GM12892 (cell line): ENCODE data around the gene RPL11.

Experiments used
- POLR2A ChIP-seq: IDR thresholded peaks from 2 replicates; pipeline ENCODE4 v1.6.1; 2011; ENCODE audit warnings: low read depth, low read length, control low read depth
- POLR2AphosphoS5 ChIP-seq: IDR thresholded peaks from 2 replicates; pipeline ENCODE4 v1.6.1; 2011; ENCODE audit warnings: low read depth, low read length, control low read depth
- TAF1 ChIP-seq: IDR thresholded peaks from 2 replicates; pipeline ENCODE4 v1.6.1; 2011; ENCODE audit warnings: low read depth, mild to moderate bottlenecking, control low read depth, low read length, borderline replicate concordance

DNA sequence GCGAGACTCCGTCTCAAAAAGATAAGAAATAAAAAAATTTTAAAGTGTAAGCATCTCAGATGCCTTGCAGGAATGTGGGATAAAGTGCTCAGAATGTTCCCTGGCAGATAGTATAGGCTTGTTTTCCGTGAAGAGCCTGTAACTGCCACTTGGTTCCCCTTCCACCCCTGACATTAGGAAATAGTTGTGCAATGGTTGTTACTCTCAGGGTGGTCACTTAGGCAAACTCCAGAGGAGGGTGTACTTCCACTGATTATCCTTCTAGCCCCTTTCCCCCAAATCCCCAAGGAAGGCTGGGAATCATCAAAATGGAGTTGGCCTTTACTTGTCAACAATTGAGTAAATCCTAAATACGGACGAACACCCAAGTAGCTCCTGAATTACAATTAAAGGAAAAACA is 10.4 kb downstream of the RPL11 start:
- TF ChIP-seq POLR2AphosphoS5 (no peak), POLR2A (no peak), TAF1 (no peak)
